SK-N-MC (cell line): ENCODE results near the gene PDXK.
A peak's percentile ranks its signal among the peaks of the same experiment; 100 is the strongest.

Experiments
- DNase-seq: peaks from one replicate; pipeline ENCODE4 v3.0.0-alpha.2; 2011; ENCODE audit warnings: low read depth, low spot score
- H3K27ac ChIP-seq: fragments of 200-600 bp; sonication (generic); 2 replicates; pipeline ENCODE4 v1.5.1; 2016; ENCODE audit warnings: mixed run types
- H3K36me3 ChIP-seq: fragments of 200-600 bp; sonication (generic); 2 replicates; pipeline ENCODE4 v1.6.1; 2017; ENCODE audit warnings: antibody characterized with exemption, low read length, mixed read lengths; ENCODE audit not compliant: insufficient read depth
- H3K4me3 ChIP-seq: fragments of 200-600 bp; sonication (generic); 2 replicates; pipeline ENCODE4 v1.5.1; 2016
- H3K9ac ChIP-seq: fragments of 200-600 bp; sonication (generic); 2 replicates; pipeline ENCODE4 v1.8.0; 2017; ENCODE audit warnings: mixed run types, mixed read lengths; ENCODE audit not compliant: insufficient read length
- H3K9me3 ChIP-seq: fragments of 200-600 bp; sonication (generic); 2 replicates; pipeline ENCODE4 v1.6.1; 2017; ENCODE audit warnings: low read depth, mild to moderate bottlenecking, antibody characterized with exemption, low read length, moderate library complexity, mixed read lengths
- EZH2 ChIP-seq: fragments of 200-600 bp; sonication (generic); IDR thresholded peaks from one replicate; pipeline ENCODE4 v1.6.1; 2017; ENCODE audit warnings: antibody characterized with exemption
- FOXP2 ChIP-seq: optimal IDR thresholded peaks from 2 replicates; pipeline ENCODE3; 2011; ENCODE audit warnings: mild to moderate bottlenecking, moderate library complexity; ENCODE audit not compliant: insufficient read depth; ENCODE audit errors: extremely low read length, control extremely low read depth
- POLR2AphosphoS5 ChIP-seq: IDR thresholded peaks from 2 replicates; pipeline ENCODE4 v1.6.1; 2012; ENCODE audit warnings: mild to moderate bottlenecking, low read depth, low read length, borderline replicate concordance

PDXK gene

GRCh38 chr21:43728154-43728466, 9.2 kb downstream of the PDXK start:
- Histone ChIP-seq H3K36me3 (no peaks in the 10 kb centered on the region), H3K4me3 (no peak overlapping the region), H3K9me3 (no peaks in the 10 kb centered on the region), H3K27ac (no peak overlapping the region), H3K9ac (no peak overlapping the region)
- no peak for TF ChIP-seq EZH2
- no peak for TF ChIP-seq POLR2AphosphoS5
- no peak for TF ChIP-seq FOXP2
- DNase-seq: no peak

DNA sequence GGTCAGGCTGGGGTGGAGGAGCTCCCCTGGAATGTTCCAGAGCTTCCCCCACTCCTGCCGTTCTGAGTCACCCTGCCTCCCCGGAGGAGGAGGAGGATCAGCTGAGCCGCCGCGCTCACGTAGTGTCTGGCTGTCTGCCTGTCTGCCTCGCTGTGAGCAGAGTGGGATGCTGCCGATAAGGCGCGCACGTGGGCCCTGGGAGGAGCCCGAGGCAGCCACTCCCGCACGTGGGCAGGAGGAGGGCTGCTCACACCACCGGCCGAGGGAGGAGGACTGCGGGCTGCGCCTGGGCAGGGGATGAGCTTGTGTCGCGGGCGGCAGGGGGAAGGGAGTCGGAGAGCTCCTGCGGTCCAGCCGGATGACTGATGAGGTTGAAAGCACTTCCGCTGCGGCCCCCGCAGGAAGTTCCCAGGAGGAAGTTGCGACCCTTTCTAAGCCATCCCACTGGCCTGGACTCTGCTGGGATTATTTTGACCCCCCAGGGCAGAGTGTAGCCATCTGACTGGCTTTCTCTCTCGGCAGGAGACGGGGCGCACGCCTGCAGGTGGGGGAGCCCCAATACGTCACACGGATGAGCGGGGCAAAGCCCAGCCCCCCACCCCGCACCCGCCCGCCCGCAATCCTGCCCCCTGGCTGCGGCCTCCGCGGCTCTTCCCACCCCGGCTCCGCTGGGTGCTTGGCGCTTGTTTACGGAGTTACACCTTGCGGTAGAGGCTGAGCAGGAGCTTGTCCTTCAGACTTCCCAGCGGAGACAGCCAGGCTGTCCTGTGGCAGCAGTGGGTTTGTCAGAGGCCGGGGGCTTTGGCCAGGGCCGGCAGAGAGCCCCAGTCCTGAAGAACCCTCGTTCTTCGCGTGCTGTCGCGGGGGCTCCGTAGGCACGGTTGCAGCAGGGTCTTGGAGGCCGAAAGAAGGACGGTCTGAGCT, 9.8 kb downstream of the PDXK start:
- no peak overlapping the region for H3K4me3 ChIP-seq
- no peak overlapping the region for H3K9ac ChIP-seq
- no peak overlapping the region for H3K27ac ChIP-seq
- H3K9me3 ChIP-seq: no peaks in the 10 kb centered on the region
- H3K36me3 ChIP-seq: no peaks in the 10 kb centered on the region
- TF ChIP-seq POLR2AphosphoS5: peak; percentile 63
- no peak for TF ChIP-seq EZH2
- no peak for TF ChIP-seq FOXP2
- no peak for DNase-seq

DNA sequence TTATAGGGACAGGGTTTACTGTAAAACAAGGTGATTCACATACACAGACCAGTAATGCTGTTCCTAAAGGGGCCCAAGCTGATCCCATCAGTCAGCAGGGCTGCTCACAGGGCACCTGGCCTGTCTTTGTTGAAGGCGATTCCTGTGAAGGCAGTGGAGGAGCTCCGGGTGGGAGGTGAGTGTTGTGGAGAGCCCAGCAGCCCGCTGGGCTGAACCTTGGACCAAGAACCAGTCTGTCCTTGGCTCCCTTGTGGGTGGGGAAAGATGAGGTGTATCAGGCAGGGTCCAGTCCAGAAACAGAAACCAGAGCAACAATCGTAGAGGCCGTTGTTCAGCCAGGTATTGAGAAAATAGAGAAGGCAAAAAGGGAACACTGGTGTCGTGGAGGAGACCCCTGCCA, 12.5 kb downstream of the PDXK start:
- Histone ChIP-seq H3K4me3 (no peak overlapping the region), H3K9ac (no peak overlapping the region), H3K36me3 (no peaks in the 10 kb centered on the region), H3K9me3 (no peaks in the 10 kb centered on the region), H3K27ac (no peak overlapping the region)
- DNase-seq: no peak
- TF ChIP-seq FOXP2: no peak
- TF ChIP-seq POLR2AphosphoS5: no peak
- TF ChIP-seq EZH2: no peak

GRCh38 chr21:43731891-43732711, 13.2 kb downstream of the PDXK start:
- Histone ChIP-seq H3K27ac (peak overlapping the region; percentile 4), H3K9me3 (no peaks in the 10 kb centered on the region), H3K36me3 (no peaks in the 10 kb centered on the region), H3K4me3 (peak overlapping the region; percentile 26), H3K9ac (no peak overlapping the region)
- DNase-seq: peak; percentile 37
- TF ChIP-seq POLR2AphosphoS5 (no peak), FOXP2 (no peak), EZH2 (no peak)

DNA sequence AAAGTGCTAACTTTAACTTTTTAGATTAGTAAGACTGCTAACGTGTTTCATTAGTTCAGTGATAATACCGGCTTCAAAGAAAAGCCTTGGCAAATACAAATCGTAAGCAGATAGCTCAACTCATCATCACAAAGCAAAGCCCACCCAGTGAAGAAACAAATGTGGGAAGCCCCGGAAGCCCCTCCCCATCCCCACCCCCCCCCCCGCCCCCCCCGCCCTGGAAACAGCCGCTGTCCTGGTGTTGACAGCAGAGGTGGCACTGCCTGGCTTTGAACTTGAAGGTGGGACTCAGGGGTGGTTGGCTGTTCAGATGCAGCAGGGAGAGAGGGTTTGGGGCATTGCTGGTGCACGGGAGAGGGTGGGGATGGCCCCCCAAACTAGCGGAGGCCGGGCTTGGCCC, 14.1 kb downstream of the PDXK start:
- H3K27ac ChIP-seq: peak overlapping the region; percentile 4; the same call in 1 of the 2 replicates
- H3K36me3 ChIP-seq: no peaks in the 10 kb centered on the region
- TF ChIP-seq FOXP2 (no peak), EZH2 (no peak), POLR2AphosphoS5 (no peak)
- H3K4me3 ChIP-seq: no peak overlapping the region
- no peak overlapping the region for H3K9ac ChIP-seq
- no peak for DNase-seq
- no peaks in the 10 kb centered on the region for H3K9me3 ChIP-seq

DNA sequence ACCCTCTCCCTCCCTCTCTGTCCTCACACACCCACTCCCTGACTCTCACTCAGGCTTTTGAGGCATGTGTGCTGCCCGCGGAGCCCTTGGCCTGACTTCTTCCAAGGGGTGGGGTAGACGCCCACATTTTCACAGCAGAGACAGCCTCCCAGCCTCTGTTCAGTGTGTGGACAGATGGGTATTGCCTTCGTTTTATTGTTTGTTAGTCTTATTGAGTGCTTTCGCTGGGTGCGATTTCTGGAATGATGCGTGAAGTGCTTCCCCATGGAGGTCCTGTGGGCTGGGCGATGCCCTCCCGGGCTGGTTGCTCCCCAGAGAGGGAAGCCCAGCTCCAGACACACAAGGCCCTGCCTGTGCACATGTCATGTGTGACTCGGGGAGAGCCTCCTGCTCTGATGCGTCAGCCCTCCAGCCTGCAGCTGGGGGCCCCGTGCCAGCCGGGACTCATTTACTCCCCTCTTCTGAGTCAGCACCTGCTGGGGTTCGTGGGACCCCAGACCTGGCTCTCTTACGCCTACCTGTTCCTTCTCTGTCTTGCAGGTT, 14.7 kb downstream of the PDXK start:
- Histone ChIP-seq H3K9ac (no peak overlapping the region), H3K27ac (no peak overlapping the region), H3K4me3 (no peak overlapping the region), H3K36me3 (no peaks in the 10 kb centered on the region), H3K9me3 (no peaks in the 10 kb centered on the region)
- TF ChIP-seq FOXP2: no peak
- no peak for TF ChIP-seq EZH2
- no peak for TF ChIP-seq POLR2AphosphoS5
- DNase-seq: no peak

DNA sequence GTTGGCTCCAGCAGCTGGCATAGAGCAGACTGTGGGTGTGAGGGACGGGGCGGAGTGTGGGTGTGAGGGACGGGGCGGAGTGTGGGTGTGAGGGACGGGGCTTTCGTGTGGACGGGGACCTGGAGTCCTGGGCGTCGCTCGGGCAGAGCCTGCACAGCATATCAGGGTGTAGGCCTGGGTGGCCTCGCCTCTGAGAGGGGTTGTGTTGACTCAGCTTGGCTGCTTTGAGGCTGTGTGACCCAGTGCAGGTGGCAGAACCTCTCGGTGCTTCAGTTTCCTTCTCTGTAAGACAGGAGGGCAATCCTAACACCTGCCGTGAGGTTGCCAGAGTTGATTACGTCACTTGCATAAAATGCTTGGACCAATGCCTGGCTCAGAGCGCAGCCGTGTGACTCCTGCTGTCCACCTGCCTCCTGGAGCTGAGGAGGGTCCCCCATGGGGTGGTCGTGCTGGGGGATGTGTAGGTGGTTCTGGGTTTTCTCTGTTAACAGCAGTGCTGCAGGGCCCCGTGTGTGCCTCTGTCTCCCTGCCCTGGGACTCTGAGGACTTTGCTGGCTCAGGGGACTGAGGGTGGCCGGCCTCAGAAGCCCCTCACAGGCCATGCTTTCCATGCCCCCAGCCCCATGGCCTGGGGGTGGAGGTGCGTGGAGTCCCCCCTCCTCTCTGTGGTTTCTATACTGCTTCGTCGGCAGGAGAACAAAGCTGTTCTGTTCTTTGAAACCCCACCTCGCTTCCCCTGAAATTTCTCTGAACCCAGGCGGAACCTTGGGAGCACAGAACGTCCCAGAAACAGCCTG, 15.4 kb downstream of the PDXK start:
- no peak for DNase-seq
- no peak for TF ChIP-seq POLR2AphosphoS5
- no peak for TF ChIP-seq FOXP2
- no peak for TF ChIP-seq EZH2
- Histone ChIP-seq H3K4me3 (no peak overlapping the region), H3K9me3 (no peaks in the 10 kb centered on the region), H3K27ac (no peak overlapping the region), H3K36me3 (no peaks in the 10 kb centered on the region), H3K9ac (no peak overlapping the region)

- H3K9me3 ChIP-seq: no peaks in the 10 kb centered on the region
- no peak overlapping the region for H3K27ac ChIP-seq
- DNase-seq: no peak
- H3K9ac ChIP-seq: no peak overlapping the region
- no peak for TF ChIP-seq EZH2
- TF ChIP-seq FOXP2: no peak
- TF ChIP-seq POLR2AphosphoS5: no peak
- H3K4me3 ChIP-seq: no peak overlapping the region
- H3K36me3 ChIP-seq: no peaks in the 10 kb centered on the region
Measured at GRCh38 chr21:43734928-43735229, 15.9 kb downstream of the PDXK start.
